ENCODE measurements around the gene MFSD12.

DNA sequence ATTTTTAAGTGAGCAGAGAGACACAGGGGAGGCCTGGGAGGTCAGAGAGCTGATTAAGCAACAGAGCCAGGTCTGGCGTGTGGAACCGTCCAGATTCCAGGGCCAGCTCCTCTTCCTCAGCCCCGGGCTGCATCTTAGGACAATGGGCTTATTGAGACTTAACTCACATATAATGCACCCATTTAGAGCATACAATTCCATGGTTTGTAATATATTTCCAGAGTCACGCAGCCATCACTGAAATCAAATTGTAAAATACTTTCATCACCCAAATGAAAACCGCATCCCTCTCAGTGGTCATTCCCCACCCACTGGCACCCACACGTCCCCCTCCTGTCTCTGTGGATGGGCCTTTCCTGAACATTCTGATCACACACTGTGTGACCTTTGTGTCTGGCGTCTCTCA lies 13.2 kb upstream of the MFSD12 start:
- TF ChIP-seq, protein P1, sequence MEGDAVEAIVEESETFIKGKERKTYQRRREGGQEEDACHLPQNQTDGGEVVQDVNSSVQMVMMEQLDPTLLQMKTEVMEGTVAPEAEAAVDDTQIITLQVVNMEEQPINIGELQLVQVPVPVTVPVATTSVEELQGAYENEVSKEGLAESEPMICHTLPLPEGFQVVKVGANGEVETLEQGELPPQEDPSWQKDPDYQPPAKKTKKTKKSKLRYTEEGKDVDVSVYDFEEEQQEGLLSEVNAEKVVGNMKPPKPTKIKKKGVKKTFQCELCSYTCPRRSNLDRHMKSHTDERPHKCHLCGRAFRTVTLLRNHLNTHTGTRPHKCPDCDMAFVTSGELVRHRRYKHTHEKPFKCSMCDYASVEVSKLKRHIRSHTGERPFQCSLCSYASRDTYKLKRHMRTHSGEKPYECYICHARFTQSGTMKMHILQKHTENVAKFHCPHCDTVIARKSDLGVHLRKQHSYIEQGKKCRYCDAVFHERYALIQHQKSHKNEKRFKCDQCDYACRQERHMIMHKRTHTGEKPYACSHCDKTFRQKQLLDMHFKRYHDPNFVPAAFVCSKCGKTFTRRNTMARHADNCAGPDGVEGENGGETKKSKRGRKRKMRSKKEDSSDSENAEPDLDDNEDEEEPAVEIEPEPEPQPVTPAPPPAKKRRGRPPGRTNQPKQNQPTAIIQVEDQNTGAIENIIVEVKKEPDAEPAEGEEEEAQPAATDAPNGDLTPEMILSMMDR (IDR thresholded peaks at IDR 0.05; ENCODE audit: insufficient read depth, low read length), result no peak
- TF ChIP-seq, protein P2, sequence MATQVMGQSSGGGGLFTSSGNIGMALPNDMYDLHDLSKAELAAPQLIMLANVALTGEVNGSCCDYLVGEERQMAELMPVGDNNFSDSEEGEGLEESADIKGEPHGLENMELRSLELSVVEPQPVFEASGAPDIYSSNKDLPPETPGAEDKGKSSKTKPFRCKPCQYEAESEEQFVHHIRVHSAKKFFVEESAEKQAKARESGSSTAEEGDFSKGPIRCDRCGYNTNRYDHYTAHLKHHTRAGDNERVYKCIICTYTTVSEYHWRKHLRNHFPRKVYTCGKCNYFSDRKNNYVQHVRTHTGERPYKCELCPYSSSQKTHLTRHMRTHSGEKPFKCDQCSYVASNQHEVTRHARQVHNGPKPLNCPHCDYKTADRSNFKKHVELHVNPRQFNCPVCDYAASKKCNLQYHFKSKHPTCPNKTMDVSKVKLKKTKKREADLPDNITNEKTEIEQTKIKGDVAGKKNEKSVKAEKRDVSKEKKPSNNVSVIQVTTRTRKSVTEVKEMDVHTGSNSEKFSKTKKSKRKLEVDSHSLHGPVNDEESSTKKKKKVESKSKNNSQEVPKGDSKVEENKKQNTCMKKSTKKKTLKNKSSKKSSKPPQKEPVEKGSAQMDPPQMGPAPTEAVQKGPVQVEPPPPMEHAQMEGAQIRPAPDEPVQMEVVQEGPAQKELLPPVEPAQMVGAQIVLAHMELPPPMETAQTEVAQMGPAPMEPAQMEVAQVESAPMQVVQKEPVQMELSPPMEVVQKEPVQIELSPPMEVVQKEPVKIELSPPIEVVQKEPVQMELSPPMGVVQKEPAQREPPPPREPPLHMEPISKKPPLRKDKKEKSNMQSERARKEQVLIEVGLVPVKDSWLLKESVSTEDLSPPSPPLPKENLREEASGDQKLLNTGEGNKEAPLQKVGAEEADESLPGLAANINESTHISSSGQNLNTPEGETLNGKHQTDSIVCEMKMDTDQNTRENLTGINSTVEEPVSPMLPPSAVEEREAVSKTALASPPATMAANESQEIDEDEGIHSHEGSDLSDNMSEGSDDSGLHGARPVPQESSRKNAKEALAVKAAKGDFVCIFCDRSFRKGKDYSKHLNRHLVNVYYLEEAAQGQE (IDR thresholded peaks at IDR 0.05; ENCODE audit: insufficient replicate concordance, low read depth), result no peak
- no peak for TF ChIP-seq POLR2AphosphoS5 (IDR thresholded peaks at IDR 0.05; ENCODE audit: low read depth)
- TF ChIP-seq SPI1 (IDR thresholded peaks at IDR 0.05; ENCODE audit: borderline replicate concordance, low read depth), result no peak
